Stimulated activated CD4-positive, alpha-beta T cell treated with anti-CD3 and anti-CD28 coated beads, Interleukin-1b, Interleukin-23, amount 100 ng/mL, for 48 hours (primary cell): Measurements from ENCODE around the gene MCRS1.
"Not testable (repeated sequence)": the region's sequence is repeated elsewhere in the genome, so short reads cannot be mapped to it uniquely, and the experiment has no call there.

Experiments
- DNase-seq: peaks from one replicate; pipeline ENCODE4 v3.0.0-alpha.2; 2020

Gene MCRS1

GRCh38 chr12:49512546-49512945 is 55.4 kb downstream of the MCRS1 start:
- DNase-seq = no peak

DNA sequence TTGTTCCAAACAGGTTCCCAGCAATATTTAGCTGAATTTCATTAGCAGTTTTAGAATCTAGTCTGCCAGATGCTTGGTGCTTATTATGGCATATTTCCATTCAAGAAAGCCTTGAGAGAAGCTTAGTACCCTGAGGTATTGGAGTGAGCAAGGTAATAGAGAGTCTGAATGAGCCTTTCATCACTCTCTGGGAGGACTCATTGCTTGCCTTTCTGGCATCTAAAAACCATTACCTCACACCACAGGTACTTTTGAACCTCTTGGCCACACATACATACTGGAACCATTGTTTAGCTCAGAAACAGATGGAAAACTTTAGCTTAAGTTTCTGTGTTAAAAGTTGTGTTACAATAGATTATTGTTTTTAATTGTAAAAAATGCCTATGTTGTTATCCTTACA is 56.5 kb downstream of the MCRS1 start:
- no peak for DNase-seq

GRCh38 chr12:49509681-49510080 is 58.3 kb downstream of the MCRS1 start:
- DNase-seq = not testable (repeated sequence)
